HG02870 (cell line): Measurements from ENCODE around the gene NES.

ENCODE experiments used
- ATAC-seq: cut with Tn5 transposase; IDR thresholded peaks from one replicate; pipeline ENCODE4 v1.9.1; 2021; ENCODE audit warnings: mild to moderate bottlenecking, moderate library complexity; ENCODE audit not compliant: unreplicated experiment

The NES gene, protein sequence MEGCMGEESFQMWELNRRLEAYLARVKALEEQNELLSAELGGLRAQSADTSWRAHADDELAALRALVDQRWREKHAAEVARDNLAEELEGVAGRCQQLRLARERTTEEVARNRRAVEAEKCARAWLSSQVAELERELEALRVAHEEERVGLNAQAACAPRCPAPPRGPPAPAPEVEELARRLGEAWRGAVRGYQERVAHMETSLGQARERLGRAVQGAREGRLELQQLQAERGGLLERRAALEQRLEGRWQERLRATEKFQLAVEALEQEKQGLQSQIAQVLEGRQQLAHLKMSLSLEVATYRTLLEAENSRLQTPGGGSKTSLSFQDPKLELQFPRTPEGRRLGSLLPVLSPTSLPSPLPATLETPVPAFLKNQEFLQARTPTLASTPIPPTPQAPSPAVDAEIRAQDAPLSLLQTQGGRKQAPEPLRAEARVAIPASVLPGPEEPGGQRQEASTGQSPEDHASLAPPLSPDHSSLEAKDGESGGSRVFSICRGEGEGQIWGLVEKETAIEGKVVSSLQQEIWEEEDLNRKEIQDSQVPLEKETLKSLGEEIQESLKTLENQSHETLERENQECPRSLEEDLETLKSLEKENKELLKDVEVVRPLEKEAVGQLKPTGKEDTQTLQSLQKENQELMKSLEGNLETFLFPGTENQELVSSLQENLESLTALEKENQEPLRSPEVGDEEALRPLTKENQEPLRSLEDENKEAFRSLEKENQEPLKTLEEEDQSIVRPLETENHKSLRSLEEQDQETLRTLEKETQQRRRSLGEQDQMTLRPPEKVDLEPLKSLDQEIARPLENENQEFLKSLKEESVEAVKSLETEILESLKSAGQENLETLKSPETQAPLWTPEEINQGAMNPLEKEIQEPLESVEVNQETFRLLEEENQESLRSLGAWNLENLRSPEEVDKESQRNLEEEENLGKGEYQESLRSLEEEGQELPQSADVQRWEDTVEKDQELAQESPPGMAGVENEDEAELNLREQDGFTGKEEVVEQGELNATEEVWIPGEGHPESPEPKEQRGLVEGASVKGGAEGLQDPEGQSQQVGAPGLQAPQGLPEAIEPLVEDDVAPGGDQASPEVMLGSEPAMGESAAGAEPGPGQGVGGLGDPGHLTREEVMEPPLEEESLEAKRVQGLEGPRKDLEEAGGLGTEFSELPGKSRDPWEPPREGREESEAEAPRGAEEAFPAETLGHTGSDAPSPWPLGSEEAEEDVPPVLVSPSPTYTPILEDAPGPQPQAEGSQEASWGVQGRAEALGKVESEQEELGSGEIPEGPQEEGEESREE (N-terminal part only)

DNA sequence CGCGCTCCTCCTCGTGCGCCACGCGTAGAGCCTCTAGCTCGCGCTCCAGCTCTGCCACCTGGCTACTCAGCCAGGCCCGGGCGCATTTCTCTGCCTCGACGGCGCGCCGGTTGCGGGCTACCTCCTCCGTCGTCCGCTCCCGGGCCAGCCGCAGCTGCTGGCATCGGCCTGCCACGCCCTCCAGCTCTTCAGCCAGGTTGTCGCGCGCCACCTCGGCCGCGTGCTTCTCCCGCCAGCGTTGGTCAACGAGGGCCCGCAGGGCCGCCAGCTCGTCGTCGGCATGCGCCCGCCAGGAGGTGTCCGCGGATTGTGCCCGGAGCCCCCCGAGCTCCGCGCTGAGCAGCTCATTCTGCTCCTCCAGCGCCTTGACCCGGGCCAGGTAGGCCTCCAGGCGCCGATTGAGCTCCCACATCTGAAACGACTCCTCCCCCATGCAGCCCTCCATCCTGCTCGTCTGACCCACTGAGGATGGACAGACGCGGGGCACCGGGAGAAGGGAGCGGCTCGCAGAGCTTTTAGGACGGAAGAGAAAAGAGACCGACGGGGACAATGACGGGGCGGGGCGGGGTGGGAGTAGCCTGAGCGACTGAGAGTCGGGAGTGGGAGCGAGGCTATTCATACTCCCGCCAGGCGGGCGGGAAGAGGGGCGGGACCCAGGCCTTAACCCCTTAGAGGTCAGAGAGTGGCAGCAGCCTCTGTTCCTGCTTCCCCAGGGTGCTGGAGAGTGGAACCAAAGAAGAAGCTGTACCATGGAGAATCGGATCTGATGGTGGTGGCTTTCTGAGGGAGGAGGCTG, at the start of gene NES:
TSS of gene NES (minus strand) at position 588 of the 796 bp plus-strand sequence. CDS start at position 445, 143 bp downstream.
- ATAC-seq = no peak

DNA sequence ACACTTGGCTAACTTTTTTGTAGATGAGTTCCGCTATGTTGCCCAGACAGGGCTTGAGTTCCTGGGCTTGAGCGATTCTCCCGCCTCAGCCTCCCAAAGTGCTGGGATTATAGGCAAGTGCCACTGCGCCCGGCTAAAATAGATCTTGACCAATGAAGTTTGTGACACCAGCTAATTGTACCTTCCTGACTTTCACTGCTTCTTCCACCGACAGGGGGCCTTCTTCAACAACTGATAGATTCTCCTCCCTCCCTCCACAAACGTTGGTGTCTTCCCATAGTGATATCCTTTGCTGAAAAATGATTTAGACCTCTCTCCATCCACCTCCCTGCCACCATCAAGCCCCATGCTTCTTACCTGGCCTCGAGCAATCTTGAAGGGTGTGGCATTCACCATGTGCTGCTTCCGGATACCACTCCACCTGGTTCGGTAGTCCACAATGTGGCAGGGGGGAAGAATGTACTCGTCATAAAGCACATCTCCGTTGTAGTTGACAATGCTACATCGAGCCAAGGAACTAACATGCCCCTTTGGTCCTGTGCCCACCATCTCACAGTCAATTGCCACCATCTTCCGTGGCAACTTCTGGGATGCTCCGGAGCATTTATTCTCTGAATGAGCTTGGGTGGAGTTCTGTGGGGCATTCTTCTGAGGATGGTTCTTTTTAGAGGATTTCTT, 49.5 kb upstream of the NES start:
- ATAC-seq = no peak

DNA sequence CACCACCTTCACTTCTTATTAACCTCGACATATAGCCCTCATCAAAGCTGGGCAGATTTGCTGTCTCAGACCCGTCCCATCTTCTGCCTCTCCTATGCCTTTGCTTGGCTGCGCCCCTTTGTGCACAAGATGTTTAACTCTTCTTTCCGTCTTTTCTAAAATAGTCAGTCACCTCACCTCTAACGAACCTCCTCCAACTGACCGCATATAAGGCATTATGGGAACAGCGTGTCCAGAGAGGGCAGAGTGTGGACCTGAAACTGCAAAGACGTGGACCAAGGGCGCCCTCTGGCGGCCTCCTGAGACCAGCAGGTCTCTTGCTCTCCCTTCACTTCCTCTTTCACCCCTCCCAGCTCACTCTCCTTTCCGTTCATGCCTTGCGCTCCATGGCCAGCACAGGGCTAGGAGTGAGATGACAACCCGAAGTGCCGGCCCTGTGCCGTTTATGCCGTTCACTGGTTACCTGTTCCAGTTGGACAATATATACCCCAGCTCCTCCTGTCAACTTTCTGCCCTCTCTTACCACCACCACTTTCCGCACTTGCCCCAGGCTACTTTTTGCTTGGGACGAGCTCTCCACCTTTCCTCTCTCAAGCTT, 48.6 kb upstream of the NES start:
- peak; percentile 37 for ATAC-seq

DNA sequence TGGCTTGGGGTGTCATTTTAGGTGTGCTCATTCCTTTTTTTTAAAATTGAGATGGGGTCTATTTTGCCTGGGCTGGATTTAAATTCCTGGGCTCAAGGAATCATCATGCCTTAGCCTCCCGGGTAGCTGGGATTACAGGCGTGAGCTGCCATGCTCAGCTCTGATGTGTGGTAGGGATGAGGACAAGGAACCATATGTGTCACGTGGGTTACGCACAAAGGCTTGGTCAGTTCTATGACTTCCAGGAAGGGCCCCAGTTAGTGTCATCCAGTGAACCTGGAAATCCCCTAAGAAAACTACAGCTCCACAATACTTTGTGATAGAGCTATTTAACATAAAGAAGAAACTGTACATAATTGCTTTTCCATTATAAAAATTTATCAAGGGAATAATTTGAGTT, 44.3 kb upstream of the NES start:
- ATAC-seq = no peak

DNA sequence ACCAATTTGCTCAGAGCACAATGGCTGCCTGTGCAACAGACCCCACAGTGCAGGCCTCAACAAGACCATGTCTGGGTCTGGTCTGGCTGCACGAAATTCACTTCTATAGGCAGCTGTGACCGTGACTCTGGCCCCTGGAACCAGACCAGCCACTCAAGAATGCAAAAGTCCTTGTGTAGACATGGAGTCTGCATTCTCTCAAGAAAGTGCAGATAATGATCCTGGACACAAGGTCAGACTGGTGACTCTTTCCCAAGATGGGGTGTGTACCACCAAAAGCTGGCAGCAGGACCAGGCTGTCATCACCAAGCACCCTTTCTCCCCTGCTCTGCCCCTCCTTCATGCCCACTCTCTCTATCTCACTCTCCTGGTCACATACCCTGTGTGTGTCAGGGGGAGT, 43.9 kb upstream of the NES start:
- ATAC-seq = no peak

DNA sequence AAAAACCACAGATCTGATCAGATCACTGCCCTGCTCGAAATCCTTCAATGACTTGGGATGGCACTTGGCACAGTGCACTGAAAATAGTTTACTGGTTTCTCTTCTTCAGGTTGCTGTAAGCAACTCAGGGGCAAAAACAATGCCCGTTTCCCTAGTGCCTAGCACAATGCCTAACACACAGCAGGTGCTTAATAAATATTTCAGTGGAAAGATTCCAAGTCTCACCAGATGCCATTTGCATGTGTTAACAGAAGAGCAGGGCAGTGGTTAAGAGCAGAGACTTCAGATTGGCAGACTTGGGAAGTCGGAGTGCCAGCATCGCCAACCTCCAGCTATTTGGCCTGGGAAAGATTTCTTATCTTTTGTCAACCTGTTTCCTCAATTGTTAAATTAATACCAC, 40.1 kb upstream of the NES start:
- no peak for ATAC-seq

DNA sequence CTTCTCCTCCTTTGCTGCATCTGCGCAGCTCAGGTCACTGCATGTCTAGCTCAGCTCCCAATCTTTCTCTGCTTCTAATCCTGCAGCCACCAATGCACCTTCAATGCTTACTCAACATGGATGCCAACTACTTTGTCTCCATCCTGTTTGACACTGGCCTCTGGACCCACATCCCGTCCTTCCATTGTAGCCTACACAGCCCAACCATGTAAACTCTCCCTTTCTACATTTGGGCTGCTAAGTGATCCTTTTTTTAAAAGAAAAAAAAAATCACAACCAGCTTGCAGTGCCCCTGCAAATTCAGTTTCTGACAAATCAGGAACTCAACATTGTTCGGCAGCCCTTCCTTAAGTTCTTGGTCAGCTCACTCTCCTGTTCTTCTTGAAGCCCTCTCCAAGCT, 37.6 kb upstream of the NES start:
- no peak for ATAC-seq

DNA sequence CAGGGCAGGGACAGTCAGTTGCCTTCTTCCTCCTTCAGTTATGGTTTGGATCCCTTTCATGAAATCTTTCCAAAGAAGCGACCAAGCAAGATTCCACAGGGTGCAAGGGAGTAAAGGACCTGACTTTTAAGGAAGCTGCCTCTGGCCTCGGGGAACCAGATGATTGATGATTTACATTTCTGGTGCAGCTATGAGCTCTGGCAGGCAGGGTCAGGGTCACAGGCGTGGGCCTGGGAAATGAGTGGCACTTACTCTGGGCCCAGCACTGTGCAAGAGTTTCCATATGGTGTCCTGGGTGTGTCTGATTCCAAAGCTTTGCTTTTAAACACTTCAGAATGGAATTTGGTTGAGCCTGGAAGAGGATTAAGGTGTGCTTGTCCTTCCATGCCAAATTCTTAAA, 35.4 kb upstream of the NES start:
- no peak for ATAC-seq

DNA sequence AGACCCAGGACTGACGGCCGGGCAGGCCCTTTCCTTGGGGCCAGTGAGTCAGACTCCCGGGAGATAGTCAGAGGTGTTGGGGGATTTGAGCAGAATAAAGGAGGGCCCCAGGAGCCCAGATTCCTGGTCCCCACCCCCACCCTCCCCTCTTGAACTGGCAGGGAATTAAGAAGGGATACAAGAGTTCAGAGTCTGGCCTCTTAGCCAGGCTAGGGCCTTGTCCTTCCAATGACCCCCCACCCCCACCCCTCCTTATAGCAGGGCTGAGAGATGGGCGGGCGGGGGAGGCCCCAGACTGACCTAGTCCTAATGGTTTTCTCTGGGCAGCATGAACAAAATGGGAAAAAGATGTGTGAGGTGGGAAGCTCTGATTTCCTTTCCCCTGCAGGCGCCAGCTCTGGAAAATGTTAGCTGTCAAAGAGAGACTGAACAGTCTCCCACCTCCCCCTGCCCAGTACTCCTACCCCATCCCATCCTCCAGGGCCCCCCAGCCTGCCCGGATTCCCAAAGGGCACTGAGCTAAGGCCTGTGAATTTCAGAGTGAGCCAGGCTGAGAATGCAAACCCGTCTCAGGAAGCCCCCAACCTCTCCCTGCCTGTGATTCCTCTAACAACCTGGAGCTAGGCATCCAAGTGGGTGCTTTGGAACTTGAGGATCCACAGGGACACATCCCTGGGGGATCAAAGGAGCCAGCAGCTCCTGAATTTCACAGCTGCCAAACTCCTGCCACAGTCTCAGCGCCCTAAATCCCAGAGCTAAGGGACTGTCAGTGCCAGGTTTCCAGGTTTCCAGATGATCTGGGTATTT, 34.0 kb upstream of the NES start:
- ATAC-seq = no peak

DNA sequence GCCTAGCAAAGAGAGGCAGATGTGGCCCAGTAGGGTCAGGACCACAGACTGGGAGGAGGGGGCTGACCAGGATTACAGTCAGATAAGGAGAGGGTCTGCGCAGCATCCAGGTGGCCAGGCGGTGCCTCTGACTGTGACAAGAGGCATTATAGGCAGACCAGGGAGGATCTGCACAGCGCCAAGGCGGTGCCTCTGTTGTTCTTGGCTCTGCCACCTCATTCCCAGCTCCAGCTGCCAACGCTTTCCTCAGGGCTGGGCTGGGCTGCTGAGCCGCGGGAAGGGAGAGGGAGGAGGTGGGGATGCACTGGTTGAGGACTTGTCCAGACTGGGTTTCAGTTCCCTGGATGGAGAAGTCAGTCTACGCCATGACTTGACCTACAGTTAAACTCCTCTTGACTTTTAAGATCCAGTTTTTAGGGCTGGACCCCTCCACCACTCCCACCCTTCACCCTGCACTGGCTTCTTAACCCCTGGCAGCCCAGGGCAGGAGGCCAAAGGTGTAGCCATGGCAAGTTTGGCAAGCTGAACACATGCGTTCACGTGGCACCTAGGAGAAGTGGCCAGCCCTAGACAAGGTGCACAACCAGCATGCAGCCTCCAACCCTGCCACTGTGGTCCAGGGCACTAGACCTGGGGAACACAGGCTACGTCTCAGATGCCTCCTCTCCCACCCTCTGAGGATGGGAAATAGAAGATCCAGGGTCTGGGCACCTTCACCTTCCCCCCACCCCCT, 32.7 kb upstream of the NES start:
- ATAC-seq = no peak

DNA sequence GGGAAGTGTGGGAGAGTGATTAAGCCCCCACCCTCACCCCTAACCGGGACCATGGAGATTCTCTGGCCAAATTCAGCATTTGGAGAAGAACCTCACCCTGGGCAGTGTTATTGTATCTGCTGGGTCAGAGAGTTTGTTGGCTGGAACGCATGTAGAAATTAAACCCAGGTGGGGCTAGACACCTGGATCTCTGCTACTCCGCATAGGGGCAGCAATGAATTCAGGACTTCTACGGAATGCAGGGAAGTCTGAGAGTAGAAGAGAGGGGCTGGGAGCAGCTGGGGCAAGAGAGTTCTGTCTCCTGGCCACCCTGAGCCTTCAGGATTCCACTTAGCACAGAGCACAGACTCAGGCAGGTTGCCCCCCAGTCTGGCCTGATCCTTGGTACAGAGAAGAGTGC, 31.8 kb upstream of the NES start:
- no peak for ATAC-seq

DNA sequence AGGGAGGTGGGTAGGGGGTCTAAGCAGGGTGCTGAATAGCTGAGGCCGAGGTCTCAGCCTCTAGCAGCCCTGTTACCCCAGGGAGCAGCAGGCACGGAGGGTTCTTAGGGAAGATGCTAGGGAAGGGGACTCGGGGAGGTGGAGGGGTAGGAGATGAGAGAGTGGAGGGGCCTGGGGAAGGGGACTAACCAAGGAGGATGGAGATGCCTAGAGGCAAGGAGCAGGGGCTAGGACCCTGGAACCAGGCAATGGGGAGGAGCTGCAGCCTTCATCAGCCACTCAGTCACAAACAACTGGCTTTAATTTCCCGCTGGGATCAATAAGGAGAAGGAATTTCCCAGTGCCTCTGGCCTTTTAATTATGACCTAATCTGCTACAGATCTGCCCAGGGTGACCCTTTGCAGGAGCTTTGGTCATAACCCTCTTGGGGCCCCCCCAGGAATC, 31.0 kb upstream of the NES start:
- no peak for ATAC-seq

DNA sequence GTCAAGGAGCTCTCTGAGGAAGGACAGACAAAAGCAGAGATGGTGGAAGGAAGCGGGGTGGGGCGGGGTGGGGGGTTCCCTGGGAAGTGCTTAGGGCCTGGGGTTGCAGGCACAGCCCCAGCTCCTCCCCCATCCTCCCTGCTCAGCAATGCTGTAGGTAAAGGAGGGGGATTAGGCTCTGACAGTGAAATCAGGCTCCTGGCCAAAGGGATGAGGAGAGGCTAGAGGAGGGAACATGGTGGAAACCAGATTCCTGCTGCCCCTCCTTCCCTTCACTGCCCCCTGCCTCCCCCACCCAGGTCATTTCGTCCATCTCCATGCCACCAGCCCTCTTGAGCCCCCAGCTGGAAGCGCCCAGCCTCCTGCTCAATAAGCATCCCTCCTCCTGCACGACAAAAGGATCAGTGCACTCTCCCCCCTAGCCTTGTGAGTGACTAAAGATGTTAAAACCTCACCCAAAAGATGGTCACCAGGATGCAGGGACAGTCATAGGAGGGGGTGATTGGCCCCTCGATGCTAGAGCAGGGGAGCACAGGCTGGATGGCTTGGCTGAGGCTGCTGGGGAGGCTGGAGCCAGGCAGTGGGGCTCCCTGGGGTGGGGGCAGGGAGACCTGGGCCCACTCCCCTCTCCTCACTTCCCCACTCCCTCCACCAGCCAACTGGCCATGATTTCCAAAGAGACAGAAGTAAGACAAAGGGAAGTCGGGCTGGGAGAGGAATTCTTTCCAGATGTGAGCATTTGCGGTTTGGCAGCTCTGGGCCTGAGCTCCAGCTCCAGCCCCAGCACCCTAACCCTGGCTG, 30.4 kb upstream of the NES start:
- ATAC-seq = no peak

DNA sequence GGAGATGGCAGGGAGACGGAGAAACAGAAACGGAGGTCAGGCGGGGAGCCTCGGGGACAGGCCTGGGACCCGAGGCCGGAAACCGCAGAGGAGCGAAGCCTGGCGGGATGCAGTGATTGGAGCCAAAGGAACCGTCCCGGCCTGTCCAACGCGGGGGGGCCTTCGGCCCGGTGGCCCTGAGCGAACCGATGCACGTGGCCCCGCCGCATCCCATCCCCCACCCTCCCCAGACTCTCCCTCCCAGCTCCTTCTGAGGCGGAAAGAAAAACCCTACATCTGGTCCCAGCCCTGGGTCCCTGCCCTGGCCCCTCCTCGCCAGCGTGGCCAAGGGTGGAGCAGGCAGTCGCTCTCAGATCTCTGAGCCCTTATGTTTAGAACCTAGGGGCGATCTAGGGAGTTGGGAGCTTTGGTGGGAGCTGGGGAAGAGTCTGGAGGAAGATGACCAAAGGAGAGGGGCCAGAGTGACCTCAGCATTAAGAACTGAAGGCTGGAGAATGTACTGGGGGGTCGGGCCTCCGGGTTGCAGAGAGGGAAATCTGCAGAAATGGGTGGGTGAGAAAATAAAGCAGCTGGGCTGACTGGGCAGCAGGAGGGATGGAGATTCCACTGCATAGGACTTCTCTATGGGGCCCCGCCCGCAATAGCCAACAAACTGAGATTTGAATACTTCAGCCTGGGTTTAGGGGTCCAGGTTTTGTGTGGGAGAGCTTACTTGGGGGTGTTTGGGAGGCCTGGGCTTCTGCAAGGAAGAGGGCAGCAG, 29.6 kb upstream of the NES start:
- no peak for ATAC-seq

DNA sequence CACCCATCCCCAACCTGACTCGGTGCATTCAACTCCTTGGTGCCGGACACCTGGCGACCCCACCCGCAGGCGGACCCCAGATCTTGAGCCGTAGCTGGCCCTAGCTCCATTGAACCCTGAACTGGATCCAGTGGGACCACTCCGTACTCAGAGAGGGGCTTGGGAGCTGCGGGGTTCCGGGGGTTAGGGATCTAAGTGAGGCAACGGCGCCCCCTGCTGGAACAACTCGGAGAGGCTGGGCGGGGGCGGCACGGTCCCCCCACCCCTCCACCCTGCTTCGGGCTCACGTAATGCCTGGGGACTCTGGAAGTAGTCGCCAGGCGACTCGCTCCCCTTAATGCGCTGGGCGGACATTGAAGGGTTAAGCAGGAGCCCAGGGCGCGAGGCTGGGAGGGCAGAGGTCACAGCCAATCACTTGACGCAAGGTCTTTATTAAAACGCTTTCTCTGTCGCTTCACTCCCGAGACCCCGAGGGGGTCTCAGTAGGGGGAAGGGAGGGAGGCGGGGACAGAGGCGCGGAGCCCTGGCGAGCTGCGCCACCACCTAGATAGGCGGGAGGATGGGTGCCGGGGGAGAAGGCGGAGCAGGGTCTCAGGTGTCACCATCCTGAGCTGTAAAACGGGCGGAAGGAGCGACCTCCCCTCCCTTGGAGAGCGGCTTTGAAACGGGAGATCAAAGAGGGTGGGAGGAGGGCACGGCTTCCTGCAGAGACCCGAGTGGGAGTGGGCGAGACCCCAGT, 28.9 kb upstream of the NES start:
- ATAC-seq = no peak
